Measurements from ENCODE around the gene STRIP1. TPM values are rescaled to one million over a fixed set of nuclear protein-coding genes. Genes with fewer than 3 reads are reported as not detected.
"Not testable (repeated sequence)": the region's sequence is repeated elsewhere in the genome, so short reads cannot be mapped to it uniquely, and the experiment has no call there.

Gene STRIP1
- polyA plus RNA-seq, 1 donor = 30.6 TPM

DNA sequence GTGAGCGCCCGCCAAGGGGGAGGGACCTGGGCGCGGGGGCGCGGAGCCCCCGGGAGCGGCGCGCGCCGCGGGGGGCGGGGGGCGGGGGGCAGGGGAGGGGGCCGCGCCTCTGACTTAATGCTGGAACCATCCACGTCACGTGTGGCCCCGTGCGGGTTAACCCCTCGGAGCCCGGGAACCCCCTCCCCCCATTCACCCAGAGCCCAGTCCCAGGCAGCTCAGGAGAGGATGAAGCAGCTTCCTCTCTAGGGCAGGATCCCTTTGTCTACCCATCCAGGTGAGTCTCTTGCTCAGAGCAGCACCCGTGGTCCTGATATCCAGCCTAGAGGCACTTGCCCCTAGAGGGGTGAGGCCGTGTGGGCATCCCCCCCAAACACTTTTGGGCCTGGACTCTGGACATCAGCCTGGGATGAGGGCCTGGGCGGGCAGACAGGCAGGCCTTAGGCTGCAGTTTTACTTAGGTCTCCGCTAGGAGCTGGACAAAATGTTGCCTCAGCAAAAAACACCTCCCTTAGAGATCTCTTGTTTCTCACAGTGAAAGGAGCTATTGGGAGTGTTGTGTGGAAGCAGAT lies 36.3 kb downstream of the STRIP1 start, which contains the start of gene ALX3:
Gene ALX3, minus strand, starts transcription at position 2 of the 572 bp plus-strand sequence. CDS start 60 bp downstream, outside the sequence.
- no peak for DNase-seq

DNA sequence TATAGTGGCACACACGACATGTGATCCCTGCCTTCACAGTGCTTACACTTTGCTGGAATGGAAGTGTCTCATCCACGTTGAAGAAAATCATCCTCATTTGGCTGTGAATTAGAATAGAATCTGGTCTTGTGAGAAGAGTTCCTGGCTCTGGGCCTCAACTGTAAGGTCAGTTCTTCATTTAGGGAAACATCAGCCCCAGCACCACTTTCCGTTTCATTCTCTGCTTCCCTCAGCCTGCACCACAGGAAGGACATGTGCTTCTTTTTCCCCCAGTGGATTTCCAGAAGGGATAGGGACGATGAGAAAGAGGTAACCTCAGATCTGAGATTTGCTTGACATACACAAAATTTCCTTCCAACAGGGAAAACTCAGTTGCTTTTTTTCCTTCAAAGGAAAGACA lies 39.7 kb downstream of the STRIP1 start:
- no peak for DNase-seq

DNA sequence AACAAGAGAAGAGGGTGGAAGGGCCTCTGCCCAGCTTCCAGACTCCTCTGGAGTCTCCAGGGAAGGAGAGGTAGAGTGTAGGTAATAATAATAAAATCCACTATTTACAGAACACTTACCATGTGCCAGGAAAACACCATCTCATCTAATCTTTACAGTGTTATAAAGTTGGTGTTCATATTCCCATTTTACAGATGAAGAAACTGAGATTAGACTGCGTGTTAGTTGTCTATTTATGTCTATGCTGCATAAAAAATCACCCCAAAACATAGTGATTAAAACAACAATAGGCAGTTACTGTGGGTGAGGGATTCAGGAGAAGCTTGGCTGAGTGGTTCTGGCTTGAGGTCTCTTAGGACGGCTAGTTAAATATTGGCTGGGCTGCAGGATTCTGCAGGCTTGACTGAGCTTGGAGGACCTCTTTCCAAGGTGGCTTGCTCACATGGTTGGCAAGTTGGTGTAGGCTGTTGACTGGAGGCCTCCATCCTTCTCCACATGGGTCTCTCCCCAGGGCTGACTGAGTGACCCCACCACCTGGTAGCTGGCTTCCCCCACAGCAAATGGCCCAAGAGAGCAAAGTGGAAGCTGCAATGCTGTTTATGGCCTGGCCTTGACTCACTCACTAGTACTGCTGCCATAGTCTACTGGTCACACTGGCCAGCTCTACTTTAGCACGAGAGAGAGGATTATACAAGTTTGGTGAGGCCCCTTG lies 42.5 kb downstream of the STRIP1 start:
- no peak for DNase-seq

DNA sequence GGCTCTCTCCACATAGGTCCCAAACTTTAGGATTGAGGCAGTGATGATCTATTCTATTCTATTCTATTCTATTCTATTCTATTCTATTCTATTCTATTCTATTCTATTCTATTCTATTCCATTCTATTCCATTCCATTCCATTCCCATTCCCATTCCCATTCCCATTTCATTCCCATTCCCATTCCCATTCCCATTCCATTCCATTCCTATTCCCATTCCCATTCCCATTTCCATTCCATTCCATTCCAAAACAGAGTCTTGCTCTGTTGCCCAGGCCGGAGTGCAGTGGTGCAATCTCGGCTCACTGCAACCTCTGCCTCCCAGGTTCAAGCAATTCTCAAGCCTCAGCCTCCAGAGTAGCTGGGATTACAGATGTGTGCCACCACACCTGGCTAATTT lies 45.6 kb downstream of the STRIP1 start:
- DNase-seq = not testable (repeated sequence)

DNA sequence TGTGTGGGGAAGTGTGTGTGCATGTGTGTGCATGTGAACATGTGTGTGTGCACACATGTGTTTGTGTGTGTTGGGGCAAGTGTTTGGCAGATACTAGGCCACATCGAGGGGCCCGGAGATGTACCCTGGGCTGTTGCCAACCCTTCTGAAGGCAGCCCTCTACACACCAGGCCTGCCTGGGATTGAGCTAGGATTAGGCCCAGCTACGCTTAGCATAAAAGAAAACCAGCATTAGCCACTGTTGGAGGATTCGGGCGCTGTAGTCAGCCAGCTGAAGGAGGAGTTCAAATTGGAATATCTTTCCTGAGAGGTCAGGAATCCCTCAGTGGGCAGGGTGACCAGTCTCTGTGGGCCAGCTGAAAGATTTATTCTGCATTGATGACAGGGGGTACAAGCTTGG lies 46.6 kb downstream of the STRIP1 start:
- DNase-seq = no peak

DNA sequence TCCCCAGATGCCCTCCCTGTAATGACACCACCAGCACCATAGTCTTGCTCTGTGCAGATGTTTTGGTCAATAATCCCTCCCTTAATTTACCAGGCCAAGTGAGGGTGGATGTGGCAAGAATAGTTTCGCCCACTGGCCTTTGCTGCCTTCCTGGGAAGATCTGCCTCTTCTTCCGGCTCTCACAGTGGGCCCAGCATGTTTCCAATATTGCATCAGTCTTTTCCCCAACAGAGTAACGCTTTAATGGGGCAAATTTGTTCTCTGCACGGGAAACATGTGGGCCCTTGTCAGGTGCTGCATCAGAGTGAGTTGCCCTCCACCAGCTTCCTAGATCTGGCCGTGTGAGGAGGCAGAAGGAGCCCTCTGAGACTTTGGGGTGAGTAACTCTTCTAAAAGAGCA lies 48.1 kb downstream of the STRIP1 start:
- DNase-seq = no peak

DNA sequence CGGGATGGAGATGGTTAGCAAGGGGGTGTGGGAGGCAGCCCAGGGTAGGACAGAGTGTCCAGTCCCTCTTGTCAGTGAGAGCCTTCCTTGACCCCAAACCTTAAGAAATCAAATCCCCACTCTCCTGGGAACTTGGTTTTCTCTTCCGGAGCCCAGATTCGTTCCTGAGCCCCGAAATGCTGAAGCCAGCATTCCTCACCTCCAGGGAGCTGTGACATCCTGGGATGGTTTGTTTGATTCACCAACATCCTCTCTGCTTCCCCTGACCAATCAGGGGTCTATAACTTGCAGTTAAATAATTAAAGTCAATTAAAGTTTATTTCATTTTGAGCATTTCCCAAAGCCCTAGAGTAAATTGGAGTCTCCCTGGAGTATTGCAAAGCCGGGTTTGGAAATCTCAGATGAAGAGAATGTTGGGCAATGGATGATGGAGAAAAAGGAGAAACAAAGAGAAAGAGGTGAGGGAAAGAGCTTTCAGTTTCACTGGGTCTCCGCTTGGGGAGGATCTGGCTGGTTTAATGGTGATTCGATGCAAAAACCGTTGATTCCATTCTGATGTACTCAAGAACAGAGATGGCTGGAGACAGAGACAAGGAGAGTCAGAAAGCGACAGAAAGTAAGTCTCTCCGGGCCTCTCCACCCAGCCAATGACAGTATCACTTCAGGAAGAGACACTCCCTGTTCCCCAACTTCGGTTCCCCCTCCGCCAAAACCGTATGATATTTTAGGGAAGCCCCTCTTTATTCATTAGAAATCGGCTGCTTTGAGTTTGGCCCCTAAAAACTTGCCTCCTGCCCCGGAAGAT lies 48.8 kb downstream of the STRIP1 start:
- no peak for DNase-seq

DNA sequence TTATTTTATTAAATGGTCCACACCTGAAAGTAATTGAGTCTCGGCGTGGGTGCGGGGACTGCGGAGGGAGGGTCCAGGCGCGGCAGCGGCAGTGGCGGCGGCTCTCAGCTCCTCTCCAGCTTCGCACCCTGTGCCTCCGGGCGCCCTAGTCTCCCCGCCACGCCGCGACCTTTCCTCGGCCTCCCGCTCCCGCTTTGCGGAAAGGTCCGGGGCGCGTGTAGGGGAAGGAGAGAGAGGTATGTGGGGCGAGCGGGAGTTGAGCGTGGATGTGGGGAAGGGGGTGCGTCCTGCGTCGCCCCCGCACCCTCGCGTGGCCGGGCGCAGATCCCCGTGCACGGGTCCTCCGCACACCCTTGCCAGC lies 49.4 kb downstream of the STRIP1 start:
- DNase-seq = no peak

DNA sequence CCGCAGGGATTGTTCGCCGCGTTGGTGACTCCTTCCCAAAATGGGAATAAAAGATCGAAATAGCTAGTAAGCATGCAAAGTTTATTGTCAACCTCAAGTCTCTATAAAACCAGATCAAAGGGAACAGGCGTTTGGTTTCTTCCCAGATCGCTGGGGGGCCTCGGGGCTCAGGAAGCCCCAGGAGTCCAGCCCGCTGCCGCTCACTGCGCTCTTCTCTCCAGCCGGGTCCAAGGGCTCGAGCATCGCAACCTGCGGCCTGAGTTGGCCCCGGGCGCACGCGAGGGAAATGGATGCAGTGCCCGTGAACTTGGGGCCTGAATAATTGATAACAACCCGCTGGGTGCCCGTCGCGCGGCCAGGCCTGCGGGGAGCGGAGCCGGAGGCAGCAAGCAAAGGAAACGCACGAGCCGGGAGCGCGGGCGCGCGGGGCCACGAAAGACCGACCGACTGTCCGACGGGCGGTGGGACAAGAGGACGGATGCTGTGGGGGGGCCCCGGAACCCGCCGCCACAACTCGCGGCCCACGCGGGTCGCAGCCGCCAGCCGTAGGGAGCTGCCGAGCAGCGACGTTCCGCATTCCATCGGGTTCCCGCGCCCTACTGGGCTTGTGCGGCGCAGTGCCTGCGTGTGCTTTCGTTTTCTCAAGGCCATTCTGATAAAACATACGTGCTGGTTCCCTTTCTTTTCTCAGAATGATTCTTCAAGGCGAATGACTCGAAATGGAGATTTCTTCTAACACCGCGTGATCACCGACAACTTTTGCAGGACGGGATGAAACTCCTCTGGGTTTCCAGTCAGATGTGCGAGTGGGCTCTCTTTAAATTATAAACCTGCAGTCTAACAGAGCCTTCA lies 50.0 kb downstream of the STRIP1 start:
- DNase-seq = peak; percentile 35

DNA sequence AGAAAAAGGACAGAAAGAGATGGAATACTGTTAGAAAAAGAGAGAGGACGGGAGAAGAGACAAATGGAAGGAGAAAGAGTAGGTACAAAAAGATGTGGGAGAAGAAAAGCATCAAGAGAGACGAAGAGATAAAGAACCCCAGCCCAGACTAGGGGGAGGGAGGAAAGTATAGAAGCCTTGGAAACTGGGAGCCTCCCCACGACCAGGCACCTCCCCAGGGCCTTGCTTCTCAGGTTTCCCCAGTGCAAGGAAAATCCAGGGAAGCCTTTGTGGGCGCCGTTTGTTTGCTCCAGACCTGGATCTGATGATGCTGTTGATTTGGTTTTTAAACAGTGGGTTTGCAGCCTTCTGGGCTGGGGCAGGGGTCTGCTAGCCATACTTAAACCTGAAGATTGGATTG lies 51.2 kb downstream of the STRIP1 start:
- no peak for DNase-seq

DNA sequence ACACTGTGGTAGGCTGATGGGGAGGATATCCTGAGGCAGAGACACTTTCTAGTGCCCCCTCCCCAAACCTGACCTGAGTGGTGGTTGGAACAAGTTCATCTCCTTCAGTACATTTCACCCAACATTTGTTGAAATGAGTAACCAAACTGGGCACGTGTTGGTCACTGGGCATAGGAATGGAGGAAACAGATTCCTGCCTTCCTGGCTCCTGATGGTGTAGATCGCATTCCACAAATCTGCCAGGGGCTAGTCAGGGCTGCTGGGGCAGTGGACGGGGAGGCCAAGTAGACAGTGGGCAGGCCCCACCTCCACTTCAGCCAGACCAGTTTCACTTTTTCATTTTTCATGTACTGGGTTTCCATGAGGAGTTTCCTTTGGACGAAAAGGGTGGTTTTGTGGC lies 52.5 kb downstream of the STRIP1 start:
- DNase-seq = no peak

DNA sequence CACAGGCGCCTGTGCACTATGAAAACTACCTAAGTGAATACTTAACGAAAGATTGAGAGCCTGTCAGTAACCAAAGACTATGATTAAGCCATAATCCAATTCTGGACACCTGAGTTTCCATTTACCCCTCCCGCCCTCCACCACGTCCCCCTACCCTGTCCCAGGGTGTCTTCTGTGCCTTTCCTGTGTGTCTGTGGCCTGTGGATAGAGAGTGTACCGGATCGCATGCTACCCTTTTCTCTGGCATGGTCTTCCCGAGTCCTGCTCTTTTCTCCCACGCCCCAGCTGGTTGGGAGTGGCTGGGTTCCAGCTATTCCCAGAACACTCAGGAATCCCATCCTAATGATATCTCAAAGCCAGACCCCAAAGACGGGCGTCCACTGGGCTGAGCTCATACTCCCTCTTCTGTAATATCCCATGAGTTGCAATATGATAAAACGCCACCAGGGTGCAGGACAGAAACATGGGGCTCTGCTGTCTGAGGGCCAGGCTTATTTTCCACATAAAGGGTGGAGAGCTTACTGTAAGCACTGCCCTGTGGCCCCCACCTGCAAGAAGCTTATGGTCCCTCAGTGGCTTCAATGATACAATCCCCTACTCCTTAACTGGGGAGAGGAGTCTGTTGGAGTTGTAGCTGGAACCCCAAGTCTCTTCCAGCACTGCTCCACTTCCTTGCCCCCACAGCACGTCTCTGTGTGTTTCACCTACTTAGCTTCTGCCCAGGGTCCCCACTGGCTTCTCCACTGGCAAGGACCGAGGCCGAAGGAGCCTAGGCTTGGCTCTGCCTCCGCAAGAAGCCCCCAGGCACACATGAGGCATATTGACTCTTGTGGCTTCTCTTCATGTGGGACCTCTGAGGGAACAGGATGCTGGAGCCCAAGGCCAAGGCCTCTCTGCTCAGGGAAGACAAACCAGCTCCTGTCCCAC lies 53.7 kb downstream of the STRIP1 start:
- DNase-seq = peak; percentile 36

DNA sequence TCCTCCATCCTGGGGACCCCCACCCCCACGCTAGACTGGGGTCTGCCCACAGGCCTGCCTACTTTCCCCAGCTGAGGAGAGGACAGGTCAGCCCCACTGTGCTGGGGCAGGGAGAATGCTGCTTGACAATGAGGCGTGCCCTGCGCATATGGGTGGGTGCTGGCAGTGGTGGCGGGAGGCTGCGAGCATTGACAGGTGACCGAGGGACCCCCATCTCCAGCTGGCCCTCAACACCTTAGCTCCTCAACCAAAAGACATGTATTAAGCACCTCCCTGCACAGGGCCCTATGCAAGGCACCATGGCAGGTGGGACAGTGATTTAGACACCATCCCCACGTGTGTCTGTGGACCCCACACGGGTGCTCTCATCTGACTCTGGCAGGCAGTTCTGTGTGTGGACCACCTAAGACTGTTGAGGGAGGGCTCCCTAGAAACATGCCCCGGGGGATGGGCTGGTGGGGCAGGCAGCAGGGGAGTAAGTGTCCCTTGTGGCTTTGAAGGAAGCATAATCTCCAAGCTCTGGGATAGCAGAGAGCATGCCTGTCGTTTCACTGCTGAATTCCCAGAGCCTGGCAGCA lies 54.4 kb downstream of the STRIP1 start:
- no peak for DNase-seq

DNA sequence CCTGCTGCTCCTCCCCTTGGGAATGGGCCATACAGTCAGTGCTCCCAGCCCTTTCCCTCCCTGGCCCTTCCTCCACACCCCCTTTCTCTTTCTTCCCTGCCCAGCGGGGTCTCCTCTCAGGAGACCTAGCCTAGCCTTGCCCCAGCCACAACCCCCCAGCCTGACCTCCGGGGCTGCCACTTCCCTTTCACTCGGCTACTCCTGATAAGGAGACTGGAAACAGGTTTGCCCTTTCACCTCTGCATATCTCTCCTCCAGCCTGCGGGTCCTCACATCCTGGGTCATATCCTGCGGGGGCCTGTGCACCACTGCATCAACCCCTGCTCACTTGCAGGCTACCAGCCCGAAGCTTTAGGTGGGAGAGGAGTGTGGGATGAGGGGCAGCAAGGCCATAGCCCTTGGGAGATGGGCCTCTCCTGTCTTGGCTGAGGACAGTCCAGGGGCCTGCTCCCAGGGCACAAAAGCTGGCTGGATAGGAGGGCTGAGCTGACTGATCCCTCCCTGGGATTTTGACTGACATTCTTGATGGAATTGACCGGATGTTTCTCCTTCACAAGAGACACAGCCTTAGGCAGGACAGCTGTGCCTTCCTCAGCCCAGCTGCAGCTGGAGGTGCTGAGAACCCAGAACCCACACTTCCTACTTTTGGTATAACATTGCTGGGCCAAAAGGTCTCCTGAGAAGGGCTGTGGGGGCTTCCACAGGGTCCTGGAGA lies 55.3 kb downstream of the STRIP1 start:
- DNase-seq = no peak

DNA sequence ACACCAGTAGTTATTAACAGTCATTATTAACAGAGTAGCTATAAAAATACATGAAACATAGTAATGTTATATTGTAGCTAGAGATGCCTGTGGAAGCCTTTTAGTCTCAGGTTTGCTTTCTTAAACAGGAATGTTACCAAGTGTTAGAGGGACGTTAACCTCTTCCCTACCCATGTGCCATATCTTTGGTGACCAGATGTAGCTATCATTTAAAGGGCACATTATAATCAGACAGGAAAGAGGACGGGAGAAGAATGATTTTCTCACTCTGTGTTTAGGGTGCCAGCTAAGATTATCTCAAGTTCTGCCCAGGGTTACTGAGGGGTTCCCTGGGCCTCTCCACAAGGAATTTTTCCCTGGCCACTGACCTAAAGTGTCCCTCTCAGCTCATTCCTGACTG lies 57.0 kb downstream of the STRIP1 start:
- DNase-seq = no peak

DNA sequence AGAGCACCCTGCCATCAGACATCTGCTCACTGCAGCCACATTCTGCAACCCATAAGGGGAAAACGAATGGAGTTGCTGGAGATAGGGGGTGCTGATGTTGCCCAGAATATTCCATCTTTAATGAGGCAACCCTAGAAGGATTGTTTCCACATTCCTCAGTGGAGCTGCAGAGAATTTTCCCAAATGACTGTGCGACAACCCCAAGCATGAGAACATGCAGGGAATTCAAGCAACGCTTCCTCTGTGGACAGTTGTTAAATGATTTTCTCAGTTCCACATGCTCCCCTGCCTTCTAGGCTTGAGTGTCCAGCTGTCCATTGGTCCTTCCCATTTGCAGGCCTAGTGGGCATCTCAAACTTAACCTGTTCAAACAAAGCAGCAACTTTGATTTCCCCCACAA lies 57.4 kb downstream of the STRIP1 start:
- DNase-seq = no peak

DNA sequence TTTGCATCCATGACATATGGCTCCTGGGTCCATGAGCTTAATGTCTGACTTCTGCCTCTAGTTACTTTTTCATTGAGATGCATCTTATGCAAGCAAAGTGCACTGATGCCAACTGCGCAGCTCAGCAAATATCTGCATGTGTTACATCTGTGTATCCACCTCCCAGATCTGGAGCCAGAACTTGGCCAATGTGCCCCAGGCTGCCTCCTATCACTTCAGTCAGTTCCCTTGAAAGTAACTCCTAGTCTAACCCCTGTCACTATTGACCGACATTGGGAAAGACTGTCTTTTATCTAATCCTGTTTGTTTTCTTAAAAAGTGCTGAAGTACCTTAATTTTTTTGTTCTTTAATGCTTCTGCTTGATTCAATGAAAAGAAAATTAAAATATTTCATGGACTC lies 58.6 kb downstream of the STRIP1 start:
- no peak for DNase-seq

DNA sequence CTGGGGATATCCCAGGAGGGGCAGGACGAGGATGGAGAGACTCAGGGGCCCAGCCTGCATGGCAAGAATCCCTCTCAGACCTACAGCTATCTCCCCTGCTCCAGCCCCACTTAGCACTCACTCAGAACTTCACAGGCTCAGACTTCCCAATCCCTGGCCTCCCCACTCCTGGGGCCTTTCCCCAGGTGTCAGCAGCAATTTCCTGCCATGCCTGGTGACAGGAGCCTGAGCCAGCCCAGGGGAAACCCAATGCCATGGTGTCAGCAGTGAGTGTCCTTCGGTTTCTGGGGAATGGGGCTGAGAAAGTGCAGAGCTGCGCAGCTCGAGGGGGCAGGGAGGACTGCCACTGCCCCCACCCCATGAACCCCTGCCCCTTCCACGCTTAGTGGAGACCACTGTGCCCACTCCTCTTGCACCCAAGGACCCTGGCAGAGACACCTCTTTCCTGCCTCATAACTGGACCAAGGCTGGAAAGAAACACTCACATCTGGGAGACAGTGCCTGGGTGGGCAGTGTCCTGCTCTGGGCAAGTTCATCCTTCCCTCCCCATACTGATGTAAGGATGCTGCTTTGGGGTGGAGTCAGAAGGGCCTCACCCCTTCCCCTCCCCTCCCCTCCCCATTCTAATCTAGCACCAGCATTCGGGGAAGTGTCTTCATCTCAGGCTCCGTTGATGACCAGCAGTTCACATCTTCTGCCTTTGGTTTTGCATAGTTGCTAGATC lies 60.7 kb downstream of the STRIP1 start:
- no peak for DNase-seq

DNA sequence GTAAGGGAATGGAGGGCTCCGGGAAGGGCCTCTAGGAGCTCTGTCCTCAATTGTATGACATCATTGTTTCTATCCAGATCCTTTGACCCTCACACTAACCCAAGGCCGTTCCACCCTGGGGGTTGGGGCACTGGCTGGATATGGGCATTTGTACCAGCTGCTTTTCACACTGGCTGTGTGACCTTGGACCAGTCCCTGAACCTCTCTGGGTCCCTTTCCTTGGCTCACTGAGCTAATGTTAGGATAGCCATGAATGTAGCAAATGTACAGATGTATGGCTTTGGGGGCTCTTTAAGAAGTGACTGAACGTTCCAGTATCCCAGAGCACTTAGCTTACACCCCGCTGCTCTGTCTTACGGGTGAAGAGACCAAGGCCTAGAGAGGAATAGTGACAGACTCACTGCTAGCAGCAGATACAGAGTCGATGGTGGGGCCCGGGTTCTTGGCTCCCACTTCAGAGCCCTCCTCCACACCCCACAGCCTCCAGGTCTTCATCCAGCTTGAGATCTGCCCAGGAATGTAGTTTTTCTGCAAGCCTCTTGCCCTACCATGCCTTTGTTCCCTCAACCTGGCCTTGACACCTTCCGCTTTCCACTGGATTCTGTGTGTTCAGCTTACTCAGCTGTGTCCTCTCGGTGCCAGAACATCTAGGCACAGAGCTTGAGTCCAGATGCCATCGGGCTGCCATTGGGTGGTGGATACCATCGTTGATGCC lies 63.2 kb downstream of the STRIP1 start:
- no peak for DNase-seq
